ENCODE results near the gene GNAO1. TPM values are rescaled to one million over a fixed set of nuclear protein-coding genes. Genes with fewer than 3 reads are reported as not detected.

Gene GNAO1
- total RNA-seq, 6 experiments from 2014 or later: 18.2 to 45.1 (median 21.5) TPM

DNA sequence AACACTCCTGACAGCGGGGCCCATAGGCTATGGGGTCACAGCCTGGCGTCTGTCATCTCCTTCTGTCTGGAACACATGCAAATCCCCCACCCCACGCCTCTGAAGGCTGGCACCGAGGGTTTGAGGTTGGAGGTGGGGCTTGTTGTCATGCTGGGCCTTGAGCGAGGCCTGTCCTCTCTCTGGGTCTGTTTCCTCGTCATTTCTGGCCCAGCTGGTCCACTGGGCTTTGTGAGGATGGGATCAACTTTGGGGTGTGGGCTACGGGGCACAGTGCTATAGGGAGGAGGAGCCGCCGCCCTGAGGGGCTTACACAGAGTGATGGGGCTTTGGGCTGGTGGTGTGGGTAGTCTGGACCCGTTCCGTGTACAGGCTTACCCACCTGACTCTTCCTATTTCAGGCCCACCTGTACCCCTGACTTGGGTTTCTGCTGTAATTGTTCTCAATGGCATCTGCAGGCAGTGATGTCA is 146.6 kb downstream of the GNAO1 start:
- H3K36me3 ChIP-seq: peaks cover 0 to 17% (median 1%) of the 10 kb centered on the region in 4 donors
- intact Hi-C loops (cut with DNase I): no loop called here
- no peaks in the 10 kb centered on the region for H3K9me3 ChIP-seq
- no peak overlapping the region for H3K4me3 ChIP-seq
- H3K27me3 ChIP-seq: no peaks in the 10 kb centered on the region
- peak in 1 of 3 donors; percentile 28 for DNase-seq
- TF ChIP-seq CTCF (IDR thresholded peaks at IDR 0.05) (no peak), POLR2A (IDR thresholded peaks at IDR 0.05) (no peak)
- no peaks in the 10 kb centered on the region for H3K4me1 ChIP-seq
- no peak for ATAC-seq
- WGBS (ENCODE audit: insufficient coverage, low coverage, low lambda C conversion rate, missing lambda C conversion rate): no CpG with 5 or more reads among the region's 11 CpGs
- no peak overlapping the region for H3K27ac ChIP-seq

- DNase-seq: peak in 1 of 3 donors; percentile 37
- no CpG with 5 or more reads among the region's 17 CpGs for WGBS (ENCODE audit: insufficient coverage, low coverage, low lambda C conversion rate, missing lambda C conversion rate)
- H3K36me3 ChIP-seq: peaks cover 0 to 17% (median 1%) of the 10 kb centered on the region in 4 donors
These were observed 147.5 kb downstream of the GNAO1 start for GRCh38 chr16:56338566-56339318.

DNA sequence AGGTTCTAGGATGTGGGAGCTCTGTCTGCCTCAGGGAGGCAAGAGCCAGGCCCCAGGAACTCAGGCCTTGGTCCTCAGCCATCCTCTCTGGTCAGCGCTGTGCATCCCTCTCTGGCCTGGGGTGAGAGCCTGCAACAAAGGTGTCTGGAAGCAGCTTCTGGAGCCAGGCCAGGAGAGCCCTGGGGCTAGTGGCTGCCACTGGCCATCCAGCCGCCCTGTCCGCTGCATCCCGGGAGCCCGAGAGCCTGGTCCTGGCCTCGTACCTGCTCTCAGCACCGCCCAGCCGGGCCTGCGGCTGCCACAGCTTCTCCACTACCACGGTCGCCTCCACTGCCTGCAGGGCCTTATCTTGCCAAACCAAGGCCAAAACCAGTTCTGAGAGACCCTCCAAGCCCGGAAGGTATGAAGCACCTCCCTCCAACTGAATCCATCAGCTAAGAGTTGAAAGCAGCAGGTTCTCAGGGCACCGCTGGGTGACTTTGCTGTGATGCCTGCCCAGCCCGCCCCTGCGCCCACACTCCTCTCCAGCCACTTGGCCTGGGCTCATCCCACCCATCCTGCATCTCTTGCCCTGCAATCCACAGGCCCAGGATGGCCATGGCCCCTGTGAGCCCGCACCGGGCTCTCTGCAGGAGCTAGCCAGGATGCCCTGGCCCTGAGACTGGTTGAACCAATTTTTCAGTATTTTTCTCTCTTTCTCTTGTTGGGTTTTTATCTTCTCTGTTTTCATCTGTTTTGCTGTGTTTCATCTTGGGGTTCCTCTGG is 148.3 kb downstream of the GNAO1 start:
- intact Hi-C loops (cut with DNase I): no loop called here
- 94% methylated on average over 5 of the region's 17 CpGs for WGBS (ENCODE audit: insufficient coverage, low coverage, low lambda C conversion rate, missing lambda C conversion rate)

More at GRCh38 chr16:56338566-56339318, 147.5 kb downstream of the GNAO1 start:
- no peak overlapping the region for H3K4me3 ChIP-seq
- H3K27me3 ChIP-seq: no peaks in the 10 kb centered on the region
- H3K27ac ChIP-seq: no peak overlapping the region
- no peaks in the 10 kb centered on the region for H3K9me3 ChIP-seq
- ATAC-seq: no peak
- TF ChIP-seq CTCF (IDR thresholded peaks at IDR 0.05) (no peak), POLR2A (IDR thresholded peaks at IDR 0.05) (no peak)
- intact Hi-C loops (cut with DNase I): no loop called here
- H3K4me1 ChIP-seq: no peaks in the 10 kb centered on the region

DNA sequence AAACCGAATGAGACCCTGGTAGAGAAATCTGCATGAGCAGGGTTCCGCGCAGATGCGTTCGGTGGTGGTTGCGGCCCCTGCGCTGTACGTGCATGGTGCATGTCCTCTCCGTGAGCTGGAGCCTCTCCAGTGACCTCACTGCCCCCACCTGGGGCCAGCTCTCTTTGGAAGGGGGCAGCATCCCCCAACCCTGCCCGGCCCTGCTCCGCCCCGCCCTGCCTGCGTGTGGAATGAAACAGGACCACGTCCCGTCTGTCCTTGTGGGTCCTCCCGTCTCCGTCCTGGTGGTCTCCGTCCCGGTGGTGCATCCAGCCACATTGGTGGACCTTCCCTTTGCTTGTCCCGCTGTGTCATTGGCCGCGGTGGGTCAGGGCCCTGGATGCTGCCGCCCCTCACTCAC is 149.1 kb downstream of the GNAO1 start:
- DNase-seq: peak in 1 of 3 donors; percentile 53
- Histone ChIP-seq H3K27me3 (no peaks in the 10 kb centered on the region), H3K9me3 (no peaks in the 10 kb centered on the region), H3K4me1 (peaks cover 0 to 15% (median 5%) of the 10 kb centered on the region in 4 donors), H3K4me3 (no peak overlapping the region), H3K36me3 (peaks cover 0 to 10% (median 1%) of the 10 kb centered on the region in 4 donors), H3K27ac (no peak overlapping the region)
- WGBS (ENCODE audit: insufficient coverage, low coverage, low lambda C conversion rate, missing lambda C conversion rate): 94% methylated on average over 20 of the region's 23 CpGs
- no peak for ATAC-seq
- intact Hi-C loops (cut with DNase I): no loop called here
- TF ChIP-seq POLR2A (IDR thresholded peaks at IDR 0.05): no peak
- no peak for TF ChIP-seq CTCF (IDR thresholded peaks at IDR 0.05)

More for the DNA sequence above, 148.3 kb downstream of the GNAO1 start:
- Histone ChIP-seq H3K9me3 (no peaks in the 10 kb centered on the region), H3K4me3 (no peak overlapping the region), H3K27me3 (no peaks in the 10 kb centered on the region), H3K36me3 (peaks cover 0 to 16% (median 1%) of the 10 kb centered on the region in 4 donors), H3K27ac (no peak overlapping the region), H3K4me1 (peaks cover 0 to 8% (median 1%) of the 10 kb centered on the region in 4 donors)
- DNase-seq (peak in 1 of 3 donors; percentile 54), ATAC-seq (no peak)
- no peak for TF ChIP-seq CTCF (IDR thresholded peaks at IDR 0.05)
- no peak for TF ChIP-seq POLR2A (IDR thresholded peaks at IDR 0.05)
